Spleen (tissue), 11 donors: ENCODE measurements around the gene AKR1D1. TPM values are rescaled to one million over a fixed set of nuclear protein-coding genes. Genes with fewer than 3 reads are reported as not detected.

Experiments
- DNase-seq: peaks from one replicate; pipeline ENCODE4 v3.0.0-alpha.2; 2020
- H3K27ac ChIP-seq, 8 donors: fragments of 200-600 bp; sonication (generic) in 7 of 8; 1 replicate in 4 of 8; 2 replicates in 4 of 8; pipeline versions ENCODE4 v1.5.0 to v1.8.0; 2016 to 2021; ENCODE audit warnings: inconsistent platforms in 4 of 8, mild to moderate bottlenecking in 4 of 8, moderate library complexity in 1 of 8
- H3K27me3 ChIP-seq, 7 donors: fragments of 200-600 bp; sonication (generic) in 6 of 7; replicated peaks in 1 of 7; 1 replicate in 4 of 7; 2 replicates in 3 of 7; pipeline versions ENCODE4 v1.5.0 to v1.8.0; 2016 to 2021; ENCODE audit warnings: inconsistent platforms in 3 of 7, mild to moderate bottlenecking in 1 of 7
- H3K36me3 ChIP-seq, 6 donors: fragments of 200-600 bp; sonication (generic) in 5 of 6; 1 replicate in 4 of 6; 2 replicates in 2 of 6; pipeline versions ENCODE4 v1.5.0 to v1.8.0; 2016 to 2021; ENCODE audit warnings: inconsistent platforms in 2 of 6
- H3K4me1 ChIP-seq, 6 donors: fragments of 200-600 bp; sonication (generic) in 5 of 6; 1 replicate in 3 of 6; 2 replicates in 3 of 6; pipeline versions ENCODE4 v1.5.0 to v1.8.0; 2016 to 2021; ENCODE audit warnings: inconsistent platforms in 3 of 6
- H3K4me3 ChIP-seq, 8 donors: fragments of 200-600 bp; sonication (generic) in 7 of 8; 1 replicate in 4 of 8; 2 replicates in 4 of 8; pipeline versions ENCODE4 v1.5.0 to v1.8.0; 2016 to 2021; ENCODE audit warnings: inconsistent platforms in 4 of 8, mild to moderate bottlenecking in 4 of 8, moderate library complexity in 2 of 8
- H3K9me3 ChIP-seq, 8 donors: fragments of 200-600 bp; sonication (generic) in 7 of 8; 1 replicate in 4 of 8; 2 replicates in 4 of 8; pipeline versions ENCODE4 v1.5.0 to v1.8.0; 2016 to 2021; ENCODE audit warnings: inconsistent platforms in 4 of 8
- POLR2A ChIP-seq, 3 donors: fragments of 450-650 bp; IDR thresholded peaks; one replicate each; pipeline ENCODE4 v1.5.1; 2017; ENCODE audit warnings: antibody characterized with exemption in 3 of 3, mild to moderate bottlenecking in 1 of 3
- POLR2AphosphoS5 ChIP-seq, 3 donors: sonication (generic); formaldehyde crosslinking; IDR thresholded peaks; one replicate each; pipeline ENCODE4 v1.5.1; 2017; ENCODE audit warnings: antibody characterized with exemption in 3 of 3
- WGBS, 5 donors: extraction: QIAGEN DNeasy Blood & Tissue Kit in 3 of 5; methylation state at CpG; one replicate each; pipeline versions ENCODE4 v1.1.5 to v1.1.7; 2013 to 2018; 5-methylcytosine and 5-hydroxymethylcytosine counted together
- intact Hi-C: fragments of 100-400 bp; cut with DNase I; formaldehyde crosslinking; loops from one replicate; pipeline ENCODE4 v1.15.0; 2023; ENCODE audit warnings: low total_unique reads
- polyA plus RNA-seq, 3 donors: library from polyadenylated mRNA; stranded (reverse); fragments of 200-250 nt; gene quantifications; one replicate each; pipeline ENCODE4 v1.2.1, GENCODE V29; 2013
- total RNA-seq, 7 donors: library from RNA; depleted of rRNA in 3 of 7; stranded (reverse); fragments of >200 nt in 3 of 7; fragmentation: NEBNext Ultra II Directional in 4 of 7; extraction: Animal tissue kit (Norgen Biotek cat#: 25700) in 4 of 7; gene quantifications; one replicate each; pipeline versions ENCODE4 v1.1.0 to v1.2.1, GENCODE V29; 2016 to 2021
- TF ChIP-seq, protein P1 (sequence below), 11 experiments: fragments of 200-600 bp in 7 of 11; fragments of 450-650 bp in 4 of 11; sonication (generic) in 4 of 11; IDR thresholded peaks in 8 of 11; conservative IDR thresholded peaks in 3 of 11; 1 replicate in 7 of 11; 2 replicates in 4 of 11; pipeline versions ENCODE4 v1.4.0 to v1.8.0; 2016 to 2021; ENCODE audit warnings: antibody characterized with exemption in 11 of 11, inconsistent platforms in 4 of 11, mild to moderate bottlenecking in 1 of 11
- donor health status: healthy with polysubstance abuse.
- donor health status: DM: no; HTN: no; CAD: no; lungs with moderate emphysema.
- donor health status: DM: no; HTN: no; CAD: no.
- donor health status: Bipolar disorder and iron deficiency.
- donor health status: healthy.
- donor health status: DM: no; HTN: no; CAD: no.
- donor health status: DM: yes; HTN: yes; CAD: no.

AKR1D1 gene
- total and polyA plus RNA-seq, 10 donors: 0.39 TPM; not detected in 9

DNA sequence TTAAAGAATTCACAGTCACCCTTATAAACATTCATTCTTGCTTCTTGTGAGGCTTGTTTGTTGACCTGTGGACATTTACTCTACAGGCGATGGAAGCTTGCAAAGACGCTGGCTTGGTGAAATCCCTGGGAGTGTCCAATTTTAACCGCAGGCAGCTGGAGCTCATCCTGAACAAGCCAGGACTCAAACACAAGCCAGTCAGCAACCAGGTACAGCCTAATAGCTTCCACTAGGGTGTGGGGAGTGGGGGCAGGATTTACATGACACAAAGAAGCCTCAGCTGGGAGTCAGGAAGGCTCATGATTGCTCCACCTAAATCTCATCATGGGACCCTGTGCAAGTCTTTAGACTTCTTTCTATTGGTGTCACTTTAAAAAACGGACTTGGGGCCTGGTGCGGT is 29.0 kb downstream of the AKR1D1 start:
- DNase-seq: no peak
- Histone ChIP-seq H3K27me3 (no peaks in the 10 kb centered on the region), H3K9me3 (no peaks in the 10 kb centered on the region), H3K36me3 (no peaks in the 10 kb centered on the region), H3K4me1 (no peaks in the 10 kb centered on the region), H3K27ac (no peak overlapping the region), H3K4me3 (no peak overlapping the region)
- 89 to 95% (median 92%) methylated on average over 5 of the region's 5 CpGs for WGBS, 5 donors
- intact Hi-C loops: no loop called here
- TF ChIP-seq POLR2AphosphoS5 (IDR thresholded peaks at IDR 0.05): no peak
- TF ChIP-seq POLR2A (IDR thresholded peaks at IDR 0.05): no peak
- TF ChIP-seq, protein P1, sequence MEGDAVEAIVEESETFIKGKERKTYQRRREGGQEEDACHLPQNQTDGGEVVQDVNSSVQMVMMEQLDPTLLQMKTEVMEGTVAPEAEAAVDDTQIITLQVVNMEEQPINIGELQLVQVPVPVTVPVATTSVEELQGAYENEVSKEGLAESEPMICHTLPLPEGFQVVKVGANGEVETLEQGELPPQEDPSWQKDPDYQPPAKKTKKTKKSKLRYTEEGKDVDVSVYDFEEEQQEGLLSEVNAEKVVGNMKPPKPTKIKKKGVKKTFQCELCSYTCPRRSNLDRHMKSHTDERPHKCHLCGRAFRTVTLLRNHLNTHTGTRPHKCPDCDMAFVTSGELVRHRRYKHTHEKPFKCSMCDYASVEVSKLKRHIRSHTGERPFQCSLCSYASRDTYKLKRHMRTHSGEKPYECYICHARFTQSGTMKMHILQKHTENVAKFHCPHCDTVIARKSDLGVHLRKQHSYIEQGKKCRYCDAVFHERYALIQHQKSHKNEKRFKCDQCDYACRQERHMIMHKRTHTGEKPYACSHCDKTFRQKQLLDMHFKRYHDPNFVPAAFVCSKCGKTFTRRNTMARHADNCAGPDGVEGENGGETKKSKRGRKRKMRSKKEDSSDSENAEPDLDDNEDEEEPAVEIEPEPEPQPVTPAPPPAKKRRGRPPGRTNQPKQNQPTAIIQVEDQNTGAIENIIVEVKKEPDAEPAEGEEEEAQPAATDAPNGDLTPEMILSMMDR (IDR thresholded peaks at IDR 0.05 in 8 of 11, conservative IDR thresholded peaks at IDR 0.05 in 3 of 11): no peak

DNA sequence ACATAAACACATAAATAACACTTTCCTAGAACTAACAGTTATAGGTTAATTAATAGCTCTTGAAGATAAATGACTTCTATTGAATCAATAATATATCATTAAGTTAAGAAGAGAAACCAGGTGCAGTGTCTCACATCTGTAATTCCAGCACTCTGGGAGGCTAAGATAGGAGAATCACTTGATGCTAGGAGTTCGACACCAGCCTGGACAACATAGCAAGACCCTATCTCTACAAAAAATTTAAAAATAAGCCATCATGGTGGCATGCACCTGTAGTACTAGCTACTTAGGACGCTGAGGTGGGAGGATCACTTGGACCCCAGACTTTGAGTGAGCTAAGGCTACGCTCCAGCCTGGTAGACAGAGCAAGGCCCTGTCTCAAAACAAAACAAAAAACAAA is 38.8 kb downstream of the AKR1D1 start:
- no peak overlapping the region for H3K27ac ChIP-seq
- DNase-seq: no peak
- no peak overlapping the region for H3K4me3 ChIP-seq
- intact Hi-C loops: no loop called here
- H3K9me3 ChIP-seq: no peaks in the 10 kb centered on the region
- no peaks in the 10 kb centered on the region for H3K36me3 ChIP-seq
- WGBS, 5 donors: 78 to 91% (median 87%) methylated on average over 3 of the region's 3 CpGs
- no peaks in the 10 kb centered on the region for H3K27me3 ChIP-seq
- no peak for TF ChIP-seq POLR2AphosphoS5 (IDR thresholded peaks at IDR 0.05)
- TF ChIP-seq, protein P1 (IDR thresholded peaks at IDR 0.05 in 8 of 11, conservative IDR thresholded peaks at IDR 0.05 in 3 of 11): no peak
- no peak for TF ChIP-seq POLR2A (IDR thresholded peaks at IDR 0.05)
- H3K4me1 ChIP-seq: no peaks in the 10 kb centered on the region

DNA sequence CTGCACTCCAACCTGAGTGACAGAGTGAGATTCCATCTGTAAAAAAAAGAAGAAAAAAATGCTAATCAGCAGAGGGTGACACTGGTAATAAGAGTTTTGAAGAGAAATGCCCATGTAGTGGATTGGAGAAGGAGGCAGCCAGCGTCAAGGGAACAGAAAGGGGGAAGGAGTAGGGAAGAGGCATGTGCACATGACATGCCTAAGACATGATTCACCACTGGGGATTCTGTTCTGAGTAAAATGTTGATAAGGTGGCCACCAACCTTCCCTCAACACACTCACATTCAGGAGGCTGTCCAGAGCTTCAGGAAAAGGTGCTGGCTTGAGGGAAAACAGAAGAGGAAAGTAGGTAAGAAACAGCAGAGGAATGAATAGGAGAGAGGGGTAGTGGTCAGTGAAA is 39.9 kb downstream of the AKR1D1 start:
- no peak for DNase-seq
- TF ChIP-seq POLR2AphosphoS5 (IDR thresholded peaks at IDR 0.05) (no peak), POLR2A (IDR thresholded peaks at IDR 0.05) (no peak)
- TF ChIP-seq, protein P1 (IDR thresholded peaks at IDR 0.05 in 8 of 11, conservative IDR thresholded peaks at IDR 0.05 in 3 of 11): no peak
- no peaks in the 10 kb centered on the region for H3K36me3 ChIP-seq
- 63 to 90% (median 76%) methylated on average over 1 of the region's 1 CpG for WGBS, 5 donors
- H3K27me3 ChIP-seq: no peaks in the 10 kb centered on the region
- no peaks in the 10 kb centered on the region for H3K4me1 ChIP-seq
- H3K4me3 ChIP-seq: no peak overlapping the region
- no peaks in the 10 kb centered on the region for H3K9me3 ChIP-seq
- intact Hi-C loops: no loop called here
- no peak overlapping the region for H3K27ac ChIP-seq

DNA sequence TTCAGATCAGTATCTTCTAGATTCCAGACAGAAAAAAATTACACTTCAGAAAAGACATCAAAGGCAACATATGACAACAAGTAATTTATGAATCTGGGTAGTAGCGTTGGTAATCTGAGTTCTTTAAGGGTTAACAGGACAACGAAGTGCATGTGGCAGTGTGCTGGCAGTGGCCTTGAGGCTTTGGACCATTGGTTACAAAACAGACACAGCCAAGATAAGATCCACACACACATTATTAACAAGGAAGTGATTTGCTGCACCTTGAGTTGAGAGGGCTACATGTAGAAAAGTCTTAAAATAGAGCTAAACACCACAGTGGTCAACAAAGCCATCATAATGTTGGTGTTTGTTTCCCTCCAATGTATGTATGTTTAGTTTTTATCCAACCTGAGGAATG is 40.6 kb downstream of the AKR1D1 start:
- WGBS, 5 donors: 61 to 82% (median 71%) methylated on average over 2 of the region's 2 CpGs
- no peak for DNase-seq
- Histone ChIP-seq H3K27ac (no peak overlapping the region), H3K36me3 (no peaks in the 10 kb centered on the region), H3K9me3 (no peaks in the 10 kb centered on the region), H3K4me3 (no peak overlapping the region), H3K4me1 (no peaks in the 10 kb centered on the region), H3K27me3 (no peaks in the 10 kb centered on the region)
- intact Hi-C loops: no loop called here
- no peak for TF ChIP-seq POLR2AphosphoS5 (IDR thresholded peaks at IDR 0.05)
- TF ChIP-seq POLR2A (IDR thresholded peaks at IDR 0.05): no peak
- TF ChIP-seq, protein P1 (IDR thresholded peaks at IDR 0.05 in 8 of 11, conservative IDR thresholded peaks at IDR 0.05 in 3 of 11): no peak
